ENCODE results near the gene MIF4GD.
"Not testable (repeated sequence)": the region's sequence is repeated elsewhere in the genome, so short reads cannot be mapped to it uniquely, and the experiment has no call there.

The MIF4GD gene

DNA sequence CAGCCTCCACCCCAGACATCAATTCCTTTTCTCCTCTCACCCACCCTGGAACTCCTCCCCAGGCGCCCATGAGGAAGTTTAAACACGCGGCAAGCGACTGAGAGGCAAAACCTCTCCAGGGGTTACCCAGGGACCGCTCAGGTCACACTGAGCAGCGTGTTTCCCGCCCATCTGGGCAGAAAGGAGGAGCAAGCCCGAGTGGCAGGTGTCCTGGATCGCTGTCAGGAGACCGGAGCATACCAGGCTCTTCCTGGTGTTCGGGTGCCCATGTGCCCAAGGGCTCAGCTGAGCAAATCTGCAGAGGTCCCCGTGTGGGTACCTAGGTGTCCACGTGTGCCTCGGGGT, 17.7 kb upstream of the MIF4GD start:
- in situ Hi-C loops (cut with MboI; ENCODE audit: low sequenced_read_pairs): no loop called here

DNA sequence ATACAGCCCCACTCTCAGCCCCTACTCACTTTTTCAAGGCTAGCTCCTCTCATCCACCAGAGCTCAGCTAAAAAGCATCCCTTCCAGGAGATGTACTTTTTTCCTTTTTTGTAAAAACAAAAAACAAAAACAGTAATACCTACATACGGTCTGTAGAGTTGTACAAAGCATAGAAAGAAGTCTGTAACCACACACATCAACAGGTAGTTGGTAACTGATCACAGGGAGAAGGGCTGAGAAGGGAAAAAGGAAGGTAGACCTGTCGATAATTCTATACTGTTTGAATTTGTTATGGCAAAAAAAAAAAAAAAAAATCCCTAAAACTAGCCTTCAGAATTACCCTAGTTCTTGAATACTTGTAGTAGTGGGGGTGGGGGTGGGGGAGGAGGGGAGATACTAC, 17.3 kb upstream of the MIF4GD start:
- in situ Hi-C loops (cut with MboI; ENCODE audit: low sequenced_read_pairs): no loop called here

DNA sequence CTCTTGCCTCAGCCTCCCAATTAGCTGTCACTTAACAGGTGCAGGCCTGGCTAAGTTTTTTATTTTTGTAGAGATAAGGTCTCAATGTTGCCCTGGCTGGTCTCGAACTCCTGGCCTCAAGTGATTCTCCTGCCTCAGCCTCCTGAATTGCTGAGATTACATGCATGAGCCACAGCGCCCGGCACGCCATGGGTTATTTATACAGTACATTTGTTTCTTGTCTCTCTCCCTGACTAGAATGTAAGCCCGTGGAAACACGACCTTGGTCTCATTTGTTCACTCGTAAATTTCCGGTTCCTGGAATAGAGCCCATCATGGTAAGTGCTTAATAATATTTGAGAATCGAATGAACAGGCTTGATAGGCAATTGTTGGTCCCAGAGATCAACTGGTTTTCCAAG, 16.2 kb upstream of the MIF4GD start:
- in situ Hi-C loops (cut with MboI; ENCODE audit: low sequenced_read_pairs): no loop called here

DNA sequence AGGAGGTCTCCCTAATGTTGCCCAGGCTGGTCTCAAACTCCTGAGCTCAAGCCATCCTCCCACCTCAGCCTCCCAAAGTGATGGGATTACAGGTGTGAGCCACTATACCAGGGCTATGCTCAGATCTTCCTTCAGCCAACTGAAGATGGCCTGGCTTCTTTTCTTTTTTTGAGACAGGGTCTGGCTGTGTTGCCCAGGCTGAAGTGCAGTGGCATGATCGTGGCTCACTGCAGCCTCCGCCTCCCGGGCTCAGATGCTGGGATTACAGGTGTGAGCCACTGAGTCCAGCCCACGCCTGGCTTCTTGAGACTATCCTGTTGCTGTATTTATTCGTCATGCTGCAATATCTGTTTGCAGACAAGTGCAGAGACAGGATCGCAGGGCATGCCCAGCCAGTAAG, 14.1 kb upstream of the MIF4GD start:
- in situ Hi-C loops (cut with MboI; ENCODE audit: low sequenced_read_pairs): no loop called here

DNA sequence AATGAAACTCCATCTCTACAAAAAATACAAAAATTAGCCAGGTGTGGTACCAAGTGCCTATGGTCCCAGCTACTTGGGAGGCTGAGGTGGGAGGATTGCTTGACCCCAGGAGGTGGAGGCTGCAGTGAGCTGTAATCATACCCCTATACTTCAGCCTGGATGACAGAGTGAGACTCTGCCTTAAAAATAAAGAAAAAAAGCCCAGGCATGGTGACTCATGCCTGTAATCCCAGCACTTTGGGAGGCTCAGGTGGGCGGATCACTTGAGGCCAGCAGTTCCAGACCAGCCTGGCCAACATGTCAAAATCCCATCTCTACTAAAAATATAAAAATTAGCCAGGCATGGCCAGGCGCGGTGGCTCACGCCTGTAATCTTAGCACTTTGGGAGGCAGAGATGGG, 9.2 kb upstream of the MIF4GD start:
- in situ Hi-C loops (cut with MboI; ENCODE audit: low sequenced_read_pairs): not testable (repeated sequence)

DNA sequence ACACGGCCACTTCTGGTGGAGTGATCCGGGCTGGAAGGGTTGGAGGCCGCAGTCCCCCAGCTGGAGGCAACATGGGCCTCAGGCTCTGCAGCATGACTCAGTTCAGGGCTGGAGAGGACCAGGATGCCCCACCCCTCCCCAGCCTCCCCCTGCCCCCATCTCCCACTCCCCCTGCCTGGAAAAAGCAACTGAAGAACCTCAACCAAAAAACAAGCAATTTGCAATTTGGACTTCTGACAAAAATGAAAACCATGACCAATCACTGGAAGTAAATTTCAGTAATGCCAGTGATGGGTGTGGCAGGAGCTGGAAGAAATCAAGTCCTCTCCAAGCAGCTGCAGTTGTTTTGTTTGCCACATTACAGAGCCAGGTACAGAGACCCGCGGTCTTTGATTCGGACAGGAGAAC, 6.6 kb upstream of the MIF4GD start:
- in situ Hi-C loops (cut with MboI; ENCODE audit: low sequenced_read_pairs): no loop called here

DNA sequence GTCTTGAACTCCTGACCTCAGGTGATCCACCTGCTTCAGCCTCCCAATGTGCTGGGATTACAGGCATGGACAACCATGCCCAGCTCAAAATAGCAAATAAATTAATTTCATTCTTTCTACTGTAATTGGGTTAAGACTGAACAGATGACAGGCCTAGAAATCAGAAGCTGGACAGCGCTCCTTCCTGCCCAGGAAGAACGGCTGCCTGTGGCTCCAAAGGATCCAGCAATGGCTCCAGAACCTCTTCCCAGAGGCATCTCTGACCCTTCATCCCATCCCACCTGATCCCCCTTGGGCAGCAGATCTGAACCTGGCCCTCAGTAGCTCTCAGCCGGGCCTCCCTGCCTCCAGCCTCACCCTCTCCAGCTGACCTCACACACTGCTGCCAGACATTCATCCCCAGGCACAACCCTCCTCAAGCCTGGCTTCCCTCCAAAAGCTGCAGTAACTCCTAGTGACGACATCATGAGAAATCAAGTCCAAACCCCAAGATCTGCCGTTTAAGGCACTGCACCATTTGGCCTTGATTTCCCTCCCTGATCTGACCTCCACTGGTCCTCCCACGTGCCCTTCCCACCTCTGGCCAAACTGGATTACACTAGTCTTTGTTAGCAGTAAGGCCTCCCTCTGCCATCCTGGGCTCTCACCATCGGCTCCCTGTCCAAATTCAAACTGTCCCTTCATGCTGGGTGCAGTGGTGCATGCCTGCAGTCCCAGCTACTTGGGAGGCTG, 3.1 kb upstream of the MIF4GD start:
- in situ Hi-C loops (cut with MboI; ENCODE audit: low sequenced_read_pairs): no loop called here

DNA sequence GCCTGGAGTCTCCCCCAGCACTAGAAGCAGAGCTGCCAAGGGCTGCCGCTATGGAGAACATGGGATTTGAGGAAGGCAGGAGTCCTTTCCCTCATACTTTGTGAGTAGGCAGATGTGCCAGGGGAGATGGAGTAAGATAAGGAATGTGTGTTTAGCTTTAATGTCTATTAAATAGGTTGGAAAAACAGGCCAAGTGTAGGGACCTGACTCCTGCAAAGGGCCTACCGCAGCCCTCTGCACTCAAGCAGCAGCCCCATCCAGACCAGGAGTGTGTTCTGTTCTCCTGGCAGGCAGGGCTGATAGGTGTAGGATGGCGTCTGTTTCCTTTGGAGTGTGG, 1.8 kb upstream of the MIF4GD start:
- in situ Hi-C loops (cut with MboI; ENCODE audit: low sequenced_read_pairs): no loop called here

DNA sequence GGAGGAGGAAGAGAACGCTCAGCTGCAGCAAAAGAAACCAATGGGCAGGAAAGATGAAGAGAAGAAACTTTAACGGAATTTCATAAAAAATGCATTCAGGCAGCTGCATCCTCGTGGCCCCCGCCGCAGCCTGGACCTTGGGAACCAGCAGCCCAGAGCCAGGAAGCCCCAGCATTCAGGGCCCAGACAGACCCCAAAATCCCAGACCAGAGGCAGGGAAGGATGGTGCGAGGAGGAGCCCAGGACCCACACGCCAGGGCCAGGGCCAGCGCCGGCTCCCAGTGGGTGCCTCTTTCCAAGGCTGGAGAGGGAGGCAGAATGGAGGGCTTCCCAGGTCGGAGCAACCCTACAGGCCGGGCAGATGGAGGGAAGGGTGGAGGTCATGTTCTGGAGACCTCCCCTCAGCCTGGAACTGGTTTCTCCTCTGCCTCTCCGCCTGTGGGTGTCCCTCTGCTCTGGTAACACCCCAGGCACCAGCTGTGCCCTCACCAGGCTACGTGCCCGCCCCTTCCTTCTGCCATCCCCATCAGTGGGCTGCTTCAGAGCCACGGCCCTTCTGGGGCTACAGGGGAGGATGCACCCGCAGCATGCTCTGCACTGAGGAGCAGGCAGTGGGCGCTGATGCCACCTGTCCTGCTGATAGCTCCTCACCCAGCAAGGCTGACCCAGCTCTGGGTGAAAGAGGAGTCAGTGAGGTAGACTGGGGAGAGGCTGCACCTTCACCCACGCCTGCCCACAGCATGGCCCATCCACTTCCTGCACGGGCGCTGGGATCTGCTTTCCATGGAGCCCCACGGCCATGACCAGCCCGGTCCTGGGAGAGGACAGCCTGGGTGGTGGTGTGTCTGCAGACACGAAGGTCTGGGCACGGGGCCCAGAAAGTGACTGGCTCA, 1.2 kb upstream of the MIF4GD start:
- in situ Hi-C loops (cut with MboI; ENCODE audit: low sequenced_read_pairs): no loop called here

DNA sequence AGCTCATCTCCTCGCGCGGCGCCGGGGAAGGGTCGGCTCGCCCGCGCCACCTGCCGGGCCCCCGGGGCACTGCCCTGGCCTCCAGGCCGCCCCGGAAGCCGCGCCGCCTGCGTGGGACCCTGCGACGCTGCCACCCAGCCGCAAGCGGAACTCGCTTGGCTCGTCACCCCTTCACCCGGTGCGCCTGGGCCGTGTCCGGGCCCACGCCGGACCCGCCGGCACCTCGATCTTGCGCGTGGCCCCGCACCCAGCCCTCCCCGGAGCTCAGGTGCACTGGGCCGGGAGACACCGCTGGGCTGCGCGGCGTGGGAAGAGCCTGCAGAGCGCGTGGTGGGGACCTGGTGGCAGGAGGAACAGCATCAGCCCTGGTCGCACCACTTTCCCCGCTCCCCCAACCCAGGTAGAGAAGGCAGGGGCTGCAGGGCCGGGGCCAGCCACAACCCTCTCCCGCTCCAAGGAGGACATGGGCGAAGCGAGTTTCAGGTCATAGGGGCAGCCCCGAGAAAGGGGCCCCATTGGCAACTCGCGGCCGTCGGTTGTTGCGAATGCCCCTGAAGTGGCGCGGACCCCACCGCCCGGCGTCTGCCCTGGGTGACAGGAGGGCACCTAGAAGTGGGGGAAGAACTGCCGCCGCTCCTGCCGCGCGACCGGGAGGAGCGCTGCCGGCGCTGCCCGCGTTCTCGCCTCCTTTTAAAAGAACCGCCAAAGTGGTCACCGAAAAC, 363 bp upstream of the MIF4GD start:
- in situ Hi-C loops (cut with MboI; ENCODE audit: low sequenced_read_pairs): no loop called here

DNA sequence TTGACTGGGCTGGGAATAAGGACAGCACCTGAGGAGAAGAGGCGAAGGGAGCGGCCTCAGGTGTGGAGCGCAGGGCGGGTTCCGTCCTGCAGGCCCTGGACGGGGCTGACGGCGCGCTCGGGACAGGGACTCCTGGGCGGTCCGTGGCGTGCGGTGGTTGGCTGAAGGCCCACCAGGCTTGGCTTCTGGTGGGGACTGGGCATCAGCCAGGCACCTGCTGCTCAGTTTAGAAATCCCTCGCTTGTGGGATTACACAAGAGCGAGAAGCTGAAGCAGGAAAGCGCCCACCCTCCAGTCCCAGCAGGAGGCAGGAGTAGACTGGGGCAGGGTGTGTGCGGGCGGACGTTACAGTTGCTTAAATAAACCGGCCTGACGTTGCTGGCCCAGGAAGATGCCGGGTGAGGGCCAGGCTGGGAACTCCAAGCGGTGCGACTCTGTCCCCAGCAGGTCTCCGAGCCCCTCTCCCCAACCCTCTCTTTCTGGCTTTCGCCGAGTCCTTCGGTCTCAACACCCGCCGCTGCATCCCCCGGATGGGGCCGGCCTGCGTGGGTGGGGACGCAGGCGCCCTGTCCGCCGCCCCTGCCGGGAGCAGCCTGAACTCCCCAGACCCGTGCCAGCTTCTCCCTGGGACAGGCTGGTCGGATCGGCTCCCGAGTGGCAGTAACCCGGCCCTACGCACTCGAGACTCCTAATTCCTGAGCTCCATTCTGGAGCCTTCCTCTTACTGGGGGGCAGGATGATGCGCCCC, 639 bp downstream of the MIF4GD start:
- in situ Hi-C loops (cut with MboI; ENCODE audit: low sequenced_read_pairs): no loop called here

DNA sequence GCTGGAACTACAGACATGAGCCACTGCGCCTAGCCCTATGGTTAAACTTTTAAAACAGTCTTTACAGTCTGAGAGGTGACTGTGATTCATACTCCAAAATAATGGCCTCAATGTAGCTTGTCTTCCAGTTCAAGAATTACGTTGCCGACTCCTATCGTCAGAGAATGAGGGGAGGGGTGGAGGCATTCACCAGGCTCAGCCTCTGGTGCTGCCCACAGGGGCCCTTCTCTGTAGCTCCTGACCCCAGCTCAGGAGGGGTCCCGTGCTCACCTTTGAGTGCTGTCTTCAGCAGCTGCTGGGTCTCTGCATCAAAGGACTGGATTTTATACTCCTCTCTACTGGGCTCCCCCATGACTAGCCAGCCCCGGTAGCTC, 1.2 kb downstream of the MIF4GD start:
- in situ Hi-C loops (cut with MboI; ENCODE audit: low sequenced_read_pairs): no loop called here

DNA sequence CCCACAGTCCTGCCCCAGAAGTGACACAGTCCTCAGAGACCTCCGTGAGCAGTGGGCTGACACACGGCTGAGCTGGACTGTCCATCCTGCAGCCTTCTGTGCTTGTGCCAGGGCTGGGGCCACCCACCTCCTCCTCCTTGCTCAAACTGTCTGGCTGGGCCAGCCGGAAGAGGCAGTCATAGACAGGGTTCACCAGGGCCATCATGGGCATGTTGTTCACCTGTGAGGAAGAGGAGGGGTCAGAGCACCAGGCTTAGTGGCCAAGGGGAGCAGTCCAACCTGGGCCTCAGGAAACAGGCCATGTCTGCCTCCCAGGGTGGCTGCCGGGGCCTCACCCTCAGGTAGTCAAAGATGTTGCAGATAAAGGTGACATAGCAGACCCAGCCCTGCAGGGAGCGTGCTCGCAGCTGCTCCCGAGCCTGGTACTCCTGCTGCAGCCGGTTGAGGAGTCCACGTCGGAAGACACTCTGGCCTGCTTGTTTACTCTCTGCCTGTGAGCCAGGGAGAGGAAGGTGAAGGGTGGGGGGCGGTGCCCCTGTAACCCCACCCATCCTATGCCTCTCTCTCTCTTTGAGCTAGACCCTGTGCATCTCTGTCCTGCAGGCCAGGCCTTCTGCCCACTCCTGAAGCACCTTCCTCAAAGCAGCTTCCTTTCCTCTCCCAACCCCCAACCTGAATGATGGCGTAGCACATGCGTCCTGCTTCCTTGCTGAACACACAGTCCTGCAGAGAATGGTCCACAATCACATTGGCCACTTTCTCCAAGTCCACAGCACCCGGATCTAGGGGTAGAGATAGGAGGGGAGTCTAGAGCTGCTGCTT, 3.4 kb downstream of the MIF4GD start:
- in situ Hi-C loops (cut with MboI; ENCODE audit: low sequenced_read_pairs): no loop called here

DNA sequence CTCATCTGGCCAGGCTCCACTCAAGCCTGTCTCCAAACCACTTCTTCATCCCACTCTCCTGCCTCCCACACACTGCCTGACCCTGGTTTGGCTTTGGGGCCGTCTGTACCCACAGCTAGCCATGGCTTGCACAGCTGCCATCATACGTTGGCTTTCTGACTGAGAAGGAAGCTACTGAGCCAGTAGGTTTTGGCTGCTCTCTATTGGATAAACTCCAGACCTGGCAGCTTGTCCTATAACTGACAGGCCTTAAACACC, 3.9 kb downstream of the MIF4GD start:
- in situ Hi-C loops (cut with MboI; ENCODE audit: low sequenced_read_pairs): no loop called here

DNA sequence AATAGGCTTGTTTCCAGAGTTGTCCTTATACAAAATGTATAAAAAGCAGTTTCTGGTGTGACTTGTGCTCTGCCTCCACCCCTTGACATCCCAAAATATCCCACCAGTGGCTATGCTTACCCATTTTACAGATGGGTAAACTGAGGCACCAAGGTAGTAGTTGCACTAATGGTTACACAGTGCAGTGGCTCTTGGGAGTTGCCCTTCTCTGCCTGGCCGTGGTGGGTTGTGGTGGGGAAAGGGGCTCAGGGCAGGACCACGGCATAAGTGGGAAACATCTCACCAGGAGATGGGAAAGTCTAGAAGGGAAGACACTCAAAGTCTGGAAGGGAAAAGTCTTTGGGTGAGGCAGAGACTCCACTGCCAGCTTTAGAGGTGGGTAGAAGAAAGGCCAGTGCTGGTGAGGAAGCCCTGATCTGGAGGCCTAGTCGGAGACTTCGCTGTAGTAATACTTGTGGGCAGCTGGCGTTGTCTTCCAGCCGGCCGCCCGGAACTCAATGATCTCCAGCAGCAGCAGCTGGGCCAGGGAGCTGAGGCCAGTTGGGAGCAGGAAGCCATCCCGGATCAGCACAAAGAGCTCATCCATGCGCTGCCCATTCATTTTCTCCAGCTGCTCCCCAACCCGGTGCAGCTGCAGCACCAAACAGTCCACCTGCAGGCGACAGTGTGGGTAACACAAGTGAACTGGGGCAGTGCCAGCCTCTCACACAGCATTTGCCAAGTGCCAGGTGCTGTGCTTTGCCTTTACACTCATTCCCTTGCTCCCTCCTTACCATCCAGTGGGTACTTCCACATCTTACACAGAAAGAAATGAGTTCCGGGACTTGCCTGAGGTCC, 4.5 kb downstream of the MIF4GD start:
- in situ Hi-C loops (cut with MboI; ENCODE audit: low sequenced_read_pairs): no loop called here

DNA sequence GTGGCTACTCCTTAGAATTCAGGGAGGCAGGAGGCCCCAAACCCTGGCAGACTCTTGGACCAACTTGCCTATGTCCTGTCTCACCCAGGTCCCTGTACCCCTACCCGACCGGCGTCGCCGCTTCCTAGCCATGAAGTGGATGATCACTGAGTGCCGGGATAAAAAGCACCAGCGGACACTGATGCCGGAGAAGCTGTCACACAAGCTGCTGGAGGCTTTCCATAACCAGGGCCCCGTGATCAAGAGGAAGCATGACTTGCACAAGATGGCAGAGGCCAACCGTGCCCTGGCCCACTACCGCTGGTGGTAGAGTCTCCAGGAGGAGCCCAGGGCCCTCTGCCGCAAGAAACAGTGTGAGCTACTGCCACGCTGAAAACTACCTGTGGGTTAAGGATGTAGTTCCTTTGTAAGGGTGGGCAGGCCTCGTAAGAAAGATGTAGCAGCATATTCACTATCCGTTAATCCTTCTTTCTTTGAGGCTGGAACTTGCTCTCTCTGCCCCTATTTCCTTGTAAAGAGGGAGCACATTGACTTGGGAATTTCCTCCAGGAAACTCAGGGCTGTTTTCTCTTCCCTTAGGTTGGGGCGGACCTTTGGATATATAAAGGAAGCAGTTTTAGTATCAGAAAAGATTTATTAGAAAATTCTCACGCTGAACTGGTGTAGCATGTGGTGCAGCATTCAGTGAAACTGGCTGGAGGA, 5.3 kb downstream of the MIF4GD start:
- in situ Hi-C loops (cut with MboI; ENCODE audit: low sequenced_read_pairs): no loop called here

DNA sequence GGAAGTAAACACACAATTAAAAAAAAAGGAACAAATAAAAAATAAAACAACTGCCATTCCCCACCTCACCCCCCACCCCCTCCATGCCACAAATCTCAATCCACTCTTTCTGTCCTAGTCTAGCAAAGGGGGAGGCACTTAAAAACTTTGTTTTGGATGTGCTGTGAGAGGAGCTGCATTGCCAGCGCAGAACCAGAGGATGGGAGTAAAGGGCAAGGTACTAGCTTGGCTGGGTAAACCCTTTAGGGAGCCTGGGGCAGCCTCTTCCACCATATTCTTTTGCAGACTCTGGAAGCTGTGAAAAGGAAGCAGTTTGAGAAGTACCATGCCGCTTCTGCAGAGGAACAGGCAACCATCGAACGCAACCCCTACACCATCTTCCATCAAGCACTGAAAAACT, 8.0 kb downstream of the MIF4GD start:
- in situ Hi-C loops (cut with MboI; ENCODE audit: low sequenced_read_pairs): no loop called here

DNA sequence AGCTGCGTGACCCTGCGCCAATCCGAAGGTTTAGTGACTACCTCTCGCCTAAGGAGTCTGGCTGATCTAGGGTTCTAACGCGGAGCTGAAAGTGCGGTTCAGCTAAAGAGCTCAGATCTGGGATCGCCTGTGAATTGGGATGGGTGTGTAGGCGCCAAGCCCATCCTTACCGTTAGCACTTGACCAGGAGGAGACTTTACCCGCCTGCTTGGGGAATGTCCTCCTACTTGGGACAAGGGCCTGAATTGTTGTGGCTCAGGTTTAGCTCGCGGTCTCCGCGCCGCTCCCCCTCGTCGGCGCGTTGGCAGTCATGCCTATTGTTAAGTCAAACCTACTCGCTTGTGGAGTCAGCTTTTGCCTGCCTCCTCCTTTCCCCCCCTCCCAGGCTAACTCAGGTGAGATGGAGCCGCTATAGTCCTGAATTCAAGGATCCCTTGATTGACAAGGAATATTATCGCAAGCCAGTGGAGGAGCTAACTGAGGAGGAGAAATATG, 8.9 kb downstream of the MIF4GD start:
- in situ Hi-C loops (cut with MboI; ENCODE audit: low sequenced_read_pairs): no loop called here

Measured in hTERT RPE-1 (cell line).